Neuron (in vitro differentiated cells): ENCODE measurements around the gene GPC4.

Source experiments
- H2AFZ ChIP-seq: one replicate; pipeline ENCODE4 v1.6.1; 2013; ENCODE audit warnings: low read depth, mild to moderate bottlenecking, inconsistent platforms, low read length, moderate library complexity
- H3K27me3 ChIP-seq: one replicate; pipeline ENCODE4 v1.6.1; 2013; ENCODE audit warnings: low read length; ENCODE audit not compliant: insufficient read depth
- H3K36me3 ChIP-seq: one replicate; pipeline ENCODE4 v1.6.1; 2013; ENCODE audit warnings: low read length; ENCODE audit not compliant: insufficient read depth
- H3K4me1 ChIP-seq: one replicate; pipeline ENCODE4 v1.6.1; 2013; ENCODE audit warnings: low read length; ENCODE audit not compliant: insufficient read depth
- H3K4me3 ChIP-seq: 2 replicates; pipeline ENCODE4 v1.5.1; 2013; ENCODE audit warnings: mild to moderate bottlenecking, low read length, moderate library complexity
- H3K9me3 ChIP-seq: one replicate; pipeline ENCODE4 v1.6.1; 2013; ENCODE audit warnings: low read length

Gene GPC4

DNA sequence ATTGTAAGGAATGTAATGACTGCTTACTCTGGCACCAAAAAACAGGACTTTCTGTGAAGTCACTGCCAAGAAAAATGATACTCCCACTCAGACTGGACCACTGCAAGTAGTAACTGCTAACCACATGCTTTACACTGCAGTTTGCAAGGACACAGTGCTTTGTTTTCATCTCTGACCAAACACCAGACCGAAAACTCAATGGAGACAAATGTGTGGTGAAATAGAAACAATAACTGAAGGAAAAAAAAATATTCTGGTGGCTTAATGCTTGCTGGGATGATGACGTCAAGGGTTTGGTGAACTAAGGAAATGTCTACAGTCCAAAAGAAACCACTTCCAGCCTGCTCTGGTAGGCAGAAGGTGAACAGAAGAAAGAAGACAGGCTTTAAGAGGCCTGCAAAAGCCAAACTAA is 13.2 kb downstream of the GPC4 start:
- Histone ChIP-seq H3K36me3 (peaks cover 5% of the 10 kb centered on the region), H3K9me3 (no peaks in the 10 kb centered on the region), H2AFZ (no peak overlapping the region)

GRCh38 chrX:133401536-133401935 is 13.8 kb downstream of the GPC4 start:
- H3K4me3 ChIP-seq, result no peak overlapping the region
- H2AFZ ChIP-seq, result no peak overlapping the region
- H3K36me3 ChIP-seq, result peaks cover 5% of the 10 kb centered on the region
- H3K4me1 ChIP-seq, result no peaks in the 10 kb centered on the region
- H3K9me3 ChIP-seq, result no peaks in the 10 kb centered on the region
- H3K27me3 ChIP-seq, result no peaks in the 10 kb centered on the region

More for the DNA sequence above, 13.2 kb downstream of the GPC4 start:
- Histone ChIP-seq H3K4me1 (no peaks in the 10 kb centered on the region), H3K27me3 (no peaks in the 10 kb centered on the region), H3K4me3 (no peak overlapping the region)

DNA sequence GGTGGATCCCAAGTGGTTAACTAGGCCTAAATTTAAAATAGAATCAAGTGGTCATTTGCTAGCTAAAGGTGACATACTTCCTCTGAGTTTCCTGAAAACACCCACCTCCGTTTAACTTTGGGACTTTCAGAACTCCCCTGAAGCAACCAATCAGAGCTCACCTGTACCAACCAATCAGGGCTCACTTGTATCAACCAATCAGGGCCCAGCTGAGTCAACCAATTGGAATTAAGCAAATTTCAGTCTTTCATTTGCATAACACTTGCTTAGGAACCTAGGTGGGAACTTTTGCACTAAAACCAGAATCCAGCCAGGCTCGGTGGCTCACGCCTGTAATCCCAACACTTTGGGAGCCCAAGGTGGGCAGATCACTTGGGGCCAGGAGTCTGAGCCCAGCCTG is 15.9 kb downstream of the GPC4 start:
- no peak overlapping the region for H2AFZ ChIP-seq
- H3K36me3 ChIP-seq, result no peaks in the 10 kb centered on the region
- no peaks in the 10 kb centered on the region for H3K4me1 ChIP-seq
- H3K9me3 ChIP-seq, result no peaks in the 10 kb centered on the region
- H3K27me3 ChIP-seq, result no peaks in the 10 kb centered on the region
- H3K4me3 ChIP-seq, result no peak overlapping the region

DNA sequence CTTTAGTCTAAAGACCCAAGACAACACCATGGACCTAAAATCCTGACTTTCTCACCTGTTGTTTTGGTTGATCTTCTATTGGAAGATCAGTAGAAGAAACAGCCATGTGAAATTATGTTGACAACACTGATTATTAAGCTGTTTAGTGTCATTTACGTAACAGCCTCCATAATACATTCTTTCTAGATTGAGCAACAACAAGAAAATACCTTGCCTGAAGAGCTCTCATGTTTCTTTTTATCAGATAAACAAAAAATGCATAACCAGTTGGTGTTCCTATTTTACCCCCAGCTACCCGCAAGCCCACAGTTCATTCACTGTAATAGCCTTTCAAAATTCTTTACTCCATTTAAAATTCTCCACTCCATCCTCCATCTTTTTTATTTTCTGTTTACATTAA is 20.5 kb downstream of the GPC4 start:
- no peak overlapping the region for H3K4me3 ChIP-seq
- H3K27me3 ChIP-seq, result no peaks in the 10 kb centered on the region

GRCh38 chrX:133392671-133393070 is 22.6 kb downstream of the GPC4 start:
- Histone ChIP-seq H3K4me1 (peaks cover 33% of the 10 kb centered on the region), H3K27me3 (no peaks in the 10 kb centered on the region), H3K4me3 (no peak overlapping the region), H3K9me3 (no peaks in the 10 kb centered on the region), H2AFZ (no peak overlapping the region), H3K36me3 (peaks cover 2% of the 10 kb centered on the region)

More for the DNA sequence above, 20.5 kb downstream of the GPC4 start:
- peaks cover 2% of the 10 kb centered on the region for H3K36me3 ChIP-seq
- peaks cover 33% of the 10 kb centered on the region for H3K4me1 ChIP-seq
- no peaks in the 10 kb centered on the region for H3K9me3 ChIP-seq
- H2AFZ ChIP-seq, result no peak overlapping the region

GRCh38 chrX:133391111-133391510 is 24.2 kb downstream of the GPC4 start:
- Histone ChIP-seq H2AFZ (no peak overlapping the region), H3K9me3 (no peaks in the 10 kb centered on the region), H3K36me3 (peaks cover 2% of the 10 kb centered on the region), H3K4me1 (peaks cover 36% of the 10 kb centered on the region), H3K27me3 (no peaks in the 10 kb centered on the region), H3K4me3 (no peak overlapping the region)

DNA sequence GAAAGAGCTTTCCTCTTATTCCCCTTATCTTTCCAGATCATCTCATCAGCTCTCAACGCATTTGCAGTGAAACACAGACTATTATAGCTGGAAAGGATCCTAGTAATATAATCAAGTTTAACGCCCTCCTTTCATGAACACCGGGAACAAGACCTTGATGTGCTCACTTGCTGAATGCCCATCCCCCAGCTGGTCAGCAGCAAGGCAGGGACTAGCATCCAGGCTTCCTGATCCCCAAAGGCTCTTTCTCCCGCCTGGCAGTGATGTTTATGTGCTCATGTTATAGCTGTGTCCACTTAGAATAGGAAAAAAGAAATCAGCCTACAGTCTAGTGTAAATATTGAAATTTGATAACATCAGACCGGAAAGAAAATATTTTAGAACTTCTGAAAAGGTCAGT is 24.6 kb downstream of the GPC4 start:
- Histone ChIP-seq H2AFZ (no peak overlapping the region), H3K4me1 (peaks cover 36% of the 10 kb centered on the region), H3K4me3 (no peak overlapping the region), H3K36me3 (peaks cover 2% of the 10 kb centered on the region), H3K27me3 (no peaks in the 10 kb centered on the region), H3K9me3 (no peaks in the 10 kb centered on the region)

DNA sequence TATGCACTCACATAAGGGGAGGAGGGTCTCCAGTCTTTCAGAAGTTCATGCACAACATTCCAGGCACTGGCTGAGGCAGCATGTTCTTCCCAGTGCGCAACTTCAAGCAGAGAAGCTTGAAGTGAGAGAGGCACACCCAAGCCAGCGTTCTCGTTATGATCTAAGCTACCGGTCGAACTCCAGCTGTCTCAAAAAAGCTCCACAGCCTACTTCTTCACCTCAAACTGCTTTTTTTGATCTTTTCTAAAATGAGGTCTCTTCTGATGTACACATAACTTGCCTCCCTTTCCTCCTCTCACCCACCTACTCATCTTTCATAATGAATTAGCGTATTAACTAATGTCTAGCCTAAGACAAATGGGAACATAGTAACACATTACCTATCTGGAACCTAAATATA is 25.3 kb downstream of the GPC4 start:
- Histone ChIP-seq H3K4me1 (peaks cover 36% of the 10 kb centered on the region), H3K4me3 (no peak overlapping the region), H3K9me3 (no peaks in the 10 kb centered on the region), H3K27me3 (no peaks in the 10 kb centered on the region), H2AFZ (no peak overlapping the region), H3K36me3 (peaks cover 2% of the 10 kb centered on the region)

DNA sequence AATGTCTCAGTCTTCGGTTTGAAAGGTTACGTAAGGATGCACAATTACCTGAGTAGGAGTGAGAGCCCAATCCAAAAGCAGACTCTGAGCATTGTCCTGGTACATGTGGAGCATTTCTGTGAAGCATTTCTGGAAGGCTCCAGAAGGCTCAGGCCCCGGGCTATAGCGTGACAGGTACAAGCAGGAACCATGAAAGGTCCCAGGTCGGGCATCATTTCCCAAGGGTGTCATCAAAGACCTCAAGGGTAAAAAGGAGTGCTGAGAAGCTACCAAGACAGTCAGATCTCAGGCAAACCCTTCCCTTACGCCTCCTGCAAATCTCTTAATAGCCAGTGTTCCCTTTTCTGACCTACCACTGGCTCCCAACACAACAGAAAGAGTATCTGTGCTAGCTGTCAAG is 30.8 kb downstream of the GPC4 start:
- Histone ChIP-seq H2AFZ (no peak overlapping the region), H3K27me3 (no peaks in the 10 kb centered on the region), H3K9me3 (no peaks in the 10 kb centered on the region), H3K4me1 (peaks cover 3% of the 10 kb centered on the region), H3K4me3 (no peak overlapping the region), H3K36me3 (peaks cover 5% of the 10 kb centered on the region)

- H3K36me3 ChIP-seq, result peaks cover 5% of the 10 kb centered on the region
- H2AFZ ChIP-seq, result no peak overlapping the region
- H3K27me3 ChIP-seq, result no peaks in the 10 kb centered on the region
- H3K4me3 ChIP-seq, result no peak overlapping the region
- peaks cover 11% of the 10 kb centered on the region for H3K4me1 ChIP-seq
- H3K9me3 ChIP-seq, result no peaks in the 10 kb centered on the region
Observed at GRCh38 chrX:133380711-133381619, 34.3 kb downstream of the GPC4 start.

GRCh38 chrX:133376422-133376821 is 38.9 kb downstream of the GPC4 start:
- Histone ChIP-seq H2AFZ (no peak overlapping the region), H3K4me1 (peaks cover 26% of the 10 kb centered on the region), H3K4me3 (no peak overlapping the region), H3K36me3 (peaks cover 7% of the 10 kb centered on the region), H3K27me3 (no peaks in the 10 kb centered on the region), H3K9me3 (no peaks in the 10 kb centered on the region)

DNA sequence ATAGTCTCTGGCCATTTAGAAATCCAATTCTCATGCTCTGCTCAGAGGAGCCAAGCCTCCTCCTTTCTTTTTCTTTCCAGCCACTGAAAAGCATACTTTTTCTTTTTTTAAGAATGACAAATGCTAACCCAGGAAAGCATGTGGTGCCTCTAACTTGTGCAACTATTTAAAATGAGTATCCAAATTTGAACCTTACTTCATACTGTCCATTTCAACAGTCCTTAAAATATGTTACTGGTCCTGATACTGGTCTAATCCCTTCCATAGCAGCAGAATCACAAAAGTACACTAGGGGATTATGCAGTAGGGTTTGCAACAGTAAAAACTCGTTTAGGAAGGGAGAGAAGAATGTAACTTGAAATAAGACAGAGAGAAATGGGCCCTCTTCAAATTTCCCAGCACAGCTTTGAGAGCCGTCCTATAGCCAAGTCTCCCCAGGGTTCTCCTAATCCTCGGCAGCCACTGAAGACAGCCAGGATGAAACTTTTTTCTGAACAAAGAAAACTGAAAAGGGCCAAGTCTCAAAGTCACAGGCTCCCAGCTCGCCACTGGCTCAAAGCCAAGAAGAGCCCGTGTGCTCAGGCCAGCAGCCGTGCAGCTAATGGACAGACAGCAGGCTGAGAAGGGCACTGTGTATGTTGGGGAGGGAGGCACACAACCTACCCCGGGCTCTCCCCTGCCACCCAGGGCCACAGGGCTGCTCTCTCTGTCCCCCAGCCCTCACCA is 39.5 kb downstream of the GPC4 start:
- Histone ChIP-seq H2AFZ (no peak overlapping the region), H3K4me1 (peaks cover 26% of the 10 kb centered on the region), H3K9me3 (no peaks in the 10 kb centered on the region), H3K36me3 (peaks cover 7% of the 10 kb centered on the region), H3K27me3 (no peaks in the 10 kb centered on the region), H3K4me3 (no peak overlapping the region)

DNA sequence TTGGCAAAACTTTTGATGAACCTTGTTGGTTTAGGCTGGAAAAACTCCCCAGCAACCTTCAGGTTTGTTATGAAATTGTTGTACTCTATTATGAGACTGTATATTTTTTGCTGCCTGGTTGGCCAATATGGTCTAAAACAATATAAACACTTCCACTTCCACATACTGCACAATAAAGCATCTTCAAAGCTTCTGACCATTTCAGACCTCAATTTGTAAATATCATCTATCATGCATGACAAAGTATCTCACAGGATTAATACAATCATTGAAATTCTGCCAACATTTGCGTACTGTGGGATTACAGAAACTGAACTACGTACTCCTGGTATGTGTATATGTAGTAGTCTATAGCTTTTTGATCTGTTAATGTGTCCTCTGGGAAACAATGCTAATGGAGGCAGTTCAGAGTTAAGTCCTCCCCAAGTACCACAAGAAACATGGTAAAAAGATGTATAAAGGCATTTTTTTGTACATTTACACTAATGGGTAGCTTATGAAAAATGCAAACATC is 40.4 kb downstream of the GPC4 start:
- no peak overlapping the region for H2AFZ ChIP-seq
- no peak overlapping the region for H3K4me3 ChIP-seq
- no peaks in the 10 kb centered on the region for H3K27me3 ChIP-seq
- peaks cover 7% of the 10 kb centered on the region for H3K36me3 ChIP-seq
- no peaks in the 10 kb centered on the region for H3K9me3 ChIP-seq
- H3K4me1 ChIP-seq, result peaks cover 26% of the 10 kb centered on the region
